ENCODE measurements around the gene AR.

- TF ChIP-seq CTCF (IDR thresholded peaks at IDR 0.05) (no peak), EZH2 (IDR thresholded peaks at IDR 0.05; ENCODE audit: borderline replicate concordance, insufficient read depth, low read depth, low read length, poor library complexity, severe bottlenecking) (no peak)
Observed at GRCh38 chrX:67734111-67734753, 190.4 kb downstream of the AR start.

Data from B cell (primary cell).